GM12878 (cell line): ENCODE results near the gene TIMP2. TPM values are rescaled to one million over a fixed set of nuclear protein-coding genes. Genes with fewer than 3 reads are reported as not detected.

Experiments used
- NR2C2 ChIP-seq: IDR thresholded peaks from 2 replicates; pipeline ENCODE4 v1.6.1; 2011; ENCODE audit warnings: borderline replicate concordance, low read depth; ENCODE audit not compliant: control insufficient read depth, insufficient read length
- STAT1 ChIP-seq: fragments of 450-650 bp; conservative IDR thresholded peaks from 2 replicates; pipeline ENCODE4 v1.6.1; 2014; ENCODE audit warnings: antibody characterized with exemption, mild to moderate bottlenecking
- ZNF384 ChIP-seq: IDR thresholded peaks from 2 replicates; pipeline ENCODE4 v1.6.1; 2012; ENCODE audit warnings: low read depth, mild to moderate bottlenecking, low read length, improper control_type of control experiment, borderline replicate concordance
- ZSCAN29 ChIP-seq: fragments of 450-650 bp; IDR thresholded peaks from 2 replicates; pipeline ENCODE4 v1.6.1; 2017; ENCODE audit warnings: mild to moderate bottlenecking, moderate library complexity
- polyA plus RNA-seq, 11 experiments: library from polyadenylated mRNA; depleted of rRNA in 4 of 11; unstranded in 6 of 11; stranded (reverse) in 5 of 11; fragments of >200 nt; fragmentation: Nextera tagmentation in 4 of 11; fragmentation: Illumina TruSeq in 1 of 11; extraction: Ambion mirVana in 4 of 11; extraction: Trizol in 1 of 11; gene quantifications; 1 replicate in 1 of 11; 2 replicates in 10 of 11; pipeline versions ENCODE4 v1.2.1 to v1.2.3, GENCODE V29; 2011 to 2016; ENCODE audit warnings: inconsistent platforms in 2 of 11, missing spikeins in 2 of 11, low read depth in 1 of 11
- total RNA-seq, 4 experiments: library from RNA; depleted of rRNA in 3 of 4; stranded (reverse); fragments of >200 nt in 3 of 4; fragmentation: Illumina TruSeq in 1 of 4; extraction: Trizol in 1 of 4; gene quantifications; 2 replicates each; pipeline versions ENCODE4 v1.2.1 to v1.2.3, GENCODE V29; 2013 to 2021
- TF ChIP-seq, protein P1 (sequence below): fragments of 450-650 bp; IDR thresholded peaks from 2 replicates; pipeline ENCODE4 v1.6.1; 2017; ENCODE audit warnings: mild to moderate bottlenecking, low read depth, inconsistent platforms; ENCODE audit not compliant: poor library complexity, severe bottlenecking
- TF ChIP-seq, protein P2 (sequence below): fragments of 450-650 bp; IDR thresholded peaks from 2 replicates; pipeline ENCODE4 v1.6.1; 2017; ENCODE audit warnings: mild to moderate bottlenecking, moderate library complexity
- TF ChIP-seq, protein P3 (sequence below): fragments of 150-350 bp; IDR thresholded peaks from 2 replicates; pipeline ENCODE4 v1.6.1; 2014; ENCODE audit warnings: mild to moderate bottlenecking, low read depth, low read length

TIMP2 gene
- total and polyA plus RNA-seq, 10 of the 15 experiments (the other 5 are each of a cell fraction or from before 2014, with no cell fraction given) = 0.03 to 0.41 (median 0.04) TPM; not detected in 7

DNA sequence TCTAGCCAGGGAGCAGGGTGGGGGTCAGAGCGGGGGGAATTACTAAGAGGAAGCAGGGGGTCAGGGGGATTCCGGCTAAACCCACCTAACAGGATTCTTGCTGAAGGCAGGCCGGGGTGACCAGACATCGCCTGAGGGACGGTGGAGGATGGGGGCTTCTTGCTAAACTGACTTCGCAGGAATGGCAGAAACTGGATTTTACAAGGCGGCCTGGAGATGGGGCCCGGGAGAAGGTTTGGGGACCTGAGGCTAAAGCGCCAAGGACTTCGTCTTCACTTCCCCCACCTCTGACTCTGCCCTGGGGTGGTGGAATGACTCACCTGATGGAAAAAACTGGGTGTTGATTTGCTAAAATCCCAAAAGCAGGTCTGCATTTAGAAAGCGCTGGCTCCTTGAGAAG is 31.1 kb upstream of the TIMP2 start (continued):
- TF ChIP-seq, protein P1, sequence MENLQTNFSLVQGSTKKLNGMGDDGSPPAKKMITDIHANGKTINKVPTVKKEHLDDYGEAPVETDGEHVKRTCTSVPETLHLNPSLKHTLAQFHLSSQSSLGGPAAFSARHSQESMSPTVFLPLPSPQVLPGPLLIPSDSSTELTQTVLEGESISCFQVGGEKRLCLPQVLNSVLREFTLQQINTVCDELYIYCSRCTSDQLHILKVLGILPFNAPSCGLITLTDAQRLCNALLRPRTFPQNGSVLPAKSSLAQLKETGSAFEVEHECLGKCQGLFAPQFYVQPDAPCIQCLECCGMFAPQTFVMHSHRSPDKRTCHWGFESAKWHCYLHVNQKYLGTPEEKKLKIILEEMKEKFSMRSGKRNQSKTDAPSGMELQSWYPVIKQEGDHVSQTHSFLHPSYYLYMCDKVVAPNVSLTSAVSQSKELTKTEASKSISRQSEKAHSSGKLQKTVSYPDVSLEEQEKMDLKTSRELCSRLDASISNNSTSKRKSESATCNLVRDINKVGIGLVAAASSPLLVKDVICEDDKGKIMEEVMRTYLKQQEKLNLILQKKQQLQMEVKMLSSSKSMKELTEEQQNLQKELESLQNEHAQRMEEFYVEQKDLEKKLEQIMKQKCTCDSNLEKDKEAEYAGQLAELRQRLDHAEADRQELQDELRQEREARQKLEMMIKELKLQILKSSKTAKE = no peak
- TF ChIP-seq ZSCAN29 (no peak), STAT1 (no peak), ZNF384 (no peak), NR2C2 (no peak)
- TF ChIP-seq, protein P2, sequence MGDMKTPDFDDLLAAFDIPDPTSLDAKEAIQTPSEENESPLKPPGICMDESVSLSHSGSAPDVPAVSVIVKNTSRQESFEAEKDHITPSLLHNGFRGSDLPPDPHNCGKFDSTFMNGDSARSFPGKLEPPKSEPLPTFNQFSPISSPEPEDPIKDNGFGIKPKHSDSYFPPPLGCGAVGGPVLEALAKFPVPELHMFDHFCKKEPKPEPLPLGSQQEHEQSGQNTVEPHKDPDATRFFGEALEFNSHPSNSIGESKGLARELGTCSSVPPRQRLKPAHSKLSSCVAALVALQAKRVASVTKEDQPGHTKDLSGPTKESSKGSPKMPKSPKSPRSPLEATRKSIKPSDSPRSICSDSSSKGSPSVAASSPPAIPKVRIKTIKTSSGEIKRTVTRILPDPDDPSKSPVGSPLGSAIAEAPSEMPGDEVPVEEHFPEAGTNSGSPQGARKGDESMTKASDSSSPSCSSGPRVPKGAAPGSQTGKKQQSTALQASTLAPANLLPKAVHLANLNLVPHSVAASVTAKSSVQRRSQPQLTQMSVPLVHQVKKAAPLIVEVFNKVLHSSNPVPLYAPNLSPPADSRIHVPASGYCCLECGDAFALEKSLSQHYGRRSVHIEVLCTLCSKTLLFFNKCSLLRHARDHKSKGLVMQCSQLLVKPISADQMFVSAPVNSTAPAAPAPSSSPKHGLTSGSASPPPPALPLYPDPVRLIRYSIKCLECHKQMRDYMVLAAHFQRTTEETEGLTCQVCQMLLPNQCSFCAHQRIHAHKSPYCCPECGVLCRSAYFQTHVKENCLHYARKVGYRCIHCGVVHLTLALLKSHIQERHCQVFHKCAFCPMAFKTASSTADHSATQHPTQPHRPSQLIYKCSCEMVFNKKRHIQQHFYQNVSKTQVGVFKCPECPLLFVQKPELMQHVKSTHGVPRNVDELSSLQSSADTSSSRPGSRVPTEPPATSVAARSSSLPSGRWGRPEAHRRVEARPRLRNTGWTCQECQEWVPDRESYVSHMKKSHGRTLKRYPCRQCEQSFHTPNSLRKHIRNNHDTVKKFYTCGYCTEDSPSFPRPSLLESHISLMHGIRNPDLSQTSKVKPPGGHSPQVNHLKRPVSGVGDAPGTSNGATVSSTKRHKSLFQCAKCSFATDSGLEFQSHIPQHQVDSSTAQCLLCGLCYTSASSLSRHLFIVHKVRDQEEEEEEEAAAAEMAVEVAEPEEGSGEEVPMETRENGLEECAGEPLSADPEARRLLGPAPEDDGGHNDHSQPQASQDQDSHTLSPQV = no peak
- TF ChIP-seq, protein P3, sequence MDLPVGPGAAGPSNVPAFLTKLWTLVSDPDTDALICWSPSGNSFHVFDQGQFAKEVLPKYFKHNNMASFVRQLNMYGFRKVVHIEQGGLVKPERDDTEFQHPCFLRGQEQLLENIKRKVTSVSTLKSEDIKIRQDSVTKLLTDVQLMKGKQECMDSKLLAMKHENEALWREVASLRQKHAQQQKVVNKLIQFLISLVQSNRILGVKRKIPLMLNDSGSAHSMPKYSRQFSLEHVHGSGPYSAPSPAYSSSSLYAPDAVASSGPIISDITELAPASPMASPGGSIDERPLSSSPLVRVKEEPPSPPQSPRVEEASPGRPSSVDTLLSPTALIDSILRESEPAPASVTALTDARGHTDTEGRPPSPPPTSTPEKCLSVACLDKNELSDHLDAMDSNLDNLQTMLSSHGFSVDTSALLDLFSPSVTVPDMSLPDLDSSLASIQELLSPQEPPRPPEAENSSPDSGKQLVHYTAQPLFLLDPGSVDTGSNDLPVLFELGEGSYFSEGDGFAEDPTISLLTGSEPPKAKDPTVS = no peak
